ENCODE results near the gene GPR32.
"Not testable (repeated sequence)": the region's sequence is repeated elsewhere in the genome, so short reads cannot be mapped to it uniquely, and the experiment has no call there.

The GPR32 gene, protein sequence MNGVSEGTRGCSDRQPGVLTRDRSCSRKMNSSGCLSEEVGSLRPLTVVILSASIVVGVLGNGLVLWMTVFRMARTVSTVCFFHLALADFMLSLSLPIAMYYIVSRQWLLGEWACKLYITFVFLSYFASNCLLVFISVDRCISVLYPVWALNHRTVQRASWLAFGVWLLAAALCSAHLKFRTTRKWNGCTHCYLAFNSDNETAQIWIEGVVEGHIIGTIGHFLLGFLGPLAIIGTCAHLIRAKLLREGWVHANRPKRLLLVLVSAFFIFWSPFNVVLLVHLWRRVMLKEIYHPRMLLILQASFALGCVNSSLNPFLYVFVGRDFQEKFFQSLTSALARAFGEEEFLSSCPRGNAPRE

GRCh38 chr19:50770164-50770563 is at the start of gene GPR32:
TSS of gene GPR32 (plus strand) at chr19:50770464. CDS start at chr19:50770601, 137 bp downstream.
- DNase-seq, result not testable (repeated sequence)

DNA sequence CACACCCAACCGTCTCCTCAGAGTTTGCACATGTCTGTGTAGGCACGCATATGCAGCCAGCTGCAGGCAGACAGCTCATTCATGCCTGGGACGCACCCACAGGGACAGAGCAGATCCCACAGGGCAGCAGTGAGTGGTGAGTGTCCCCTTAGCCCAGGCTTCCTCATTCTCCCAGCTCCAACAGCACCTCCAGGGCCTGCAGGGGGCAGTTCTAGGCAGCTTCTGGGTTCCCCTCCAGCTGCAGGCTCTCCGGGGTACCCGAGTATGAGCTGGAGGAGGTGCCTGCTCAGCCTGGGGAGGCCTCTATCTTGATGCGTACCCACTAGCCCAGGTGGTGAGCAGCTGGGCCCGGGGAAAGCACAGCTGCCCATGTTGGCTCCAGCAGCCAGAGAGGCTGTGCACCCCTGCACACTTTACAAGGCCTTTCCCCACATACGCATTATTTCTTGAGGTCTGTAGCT is 49.3 kb upstream of the GPR32 start:
- DNase-seq, result no peak

DNA sequence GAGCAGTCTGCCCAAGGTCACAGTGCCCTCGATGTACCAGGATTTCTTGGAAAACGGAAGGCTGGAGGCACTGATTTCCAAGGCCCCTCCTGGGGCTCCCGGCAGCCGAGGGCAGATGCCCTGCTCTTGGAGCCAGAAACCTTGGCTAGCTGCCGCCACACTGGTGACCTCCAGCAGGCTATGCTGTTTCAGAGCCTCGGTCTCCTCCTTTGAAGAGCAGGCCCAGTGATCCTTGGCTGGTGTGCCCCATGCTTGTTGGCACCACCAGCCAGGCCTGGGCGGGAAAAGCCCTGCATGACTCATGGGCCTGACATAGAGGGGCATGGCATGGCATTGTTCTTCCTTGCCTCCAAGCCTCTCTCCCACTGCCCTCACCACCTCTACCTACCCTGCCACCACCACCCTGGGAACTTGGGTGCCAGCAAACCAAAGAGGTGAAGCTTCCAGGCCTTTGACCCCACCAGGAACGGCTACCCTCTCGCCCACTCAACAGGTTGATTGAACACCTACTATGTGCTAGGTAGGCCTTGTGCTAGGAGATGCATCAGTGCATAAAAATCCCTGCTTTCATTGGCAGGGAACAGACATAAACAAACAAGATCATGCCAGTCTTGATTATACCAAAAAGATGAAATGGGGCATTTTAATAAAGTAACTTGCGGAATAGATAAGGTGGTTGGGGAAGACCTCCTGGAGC is 48.7 kb upstream of the GPR32 start:
- DNase-seq, result no peak

- no peak for DNase-seq
Observed at GRCh38 chr19:50722201-50723013, 47.9 kb upstream of the GPR32 start.

DNA sequence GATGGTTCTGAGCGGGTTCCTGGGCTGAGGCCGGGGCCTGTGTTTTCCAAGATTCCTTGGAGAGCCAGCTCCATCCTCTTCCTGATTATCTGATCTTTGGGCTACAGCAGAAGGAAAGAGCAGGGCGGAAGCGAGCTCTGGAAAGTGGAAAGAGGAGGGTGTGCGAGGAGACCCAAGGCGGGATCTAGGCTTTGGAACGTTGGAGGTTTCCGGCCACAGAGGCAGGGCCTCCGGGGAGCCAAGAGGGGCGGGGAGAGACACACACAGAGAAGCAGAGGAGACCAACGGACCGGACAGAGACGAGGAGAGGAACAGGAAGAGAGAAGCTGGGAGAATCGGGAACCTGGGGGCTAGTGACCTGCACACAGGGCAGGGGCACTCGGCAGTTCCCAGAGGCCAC is 47.2 kb upstream of the GPR32 start, which contains the start of gene CLEC11A:
Gene CLEC11A, plus strand, starts transcription at position 296 of the 400 bp plus-strand sequence. CDS start 162 bp downstream, outside the sequence.
- DNase-seq, result no peak

DNA sequence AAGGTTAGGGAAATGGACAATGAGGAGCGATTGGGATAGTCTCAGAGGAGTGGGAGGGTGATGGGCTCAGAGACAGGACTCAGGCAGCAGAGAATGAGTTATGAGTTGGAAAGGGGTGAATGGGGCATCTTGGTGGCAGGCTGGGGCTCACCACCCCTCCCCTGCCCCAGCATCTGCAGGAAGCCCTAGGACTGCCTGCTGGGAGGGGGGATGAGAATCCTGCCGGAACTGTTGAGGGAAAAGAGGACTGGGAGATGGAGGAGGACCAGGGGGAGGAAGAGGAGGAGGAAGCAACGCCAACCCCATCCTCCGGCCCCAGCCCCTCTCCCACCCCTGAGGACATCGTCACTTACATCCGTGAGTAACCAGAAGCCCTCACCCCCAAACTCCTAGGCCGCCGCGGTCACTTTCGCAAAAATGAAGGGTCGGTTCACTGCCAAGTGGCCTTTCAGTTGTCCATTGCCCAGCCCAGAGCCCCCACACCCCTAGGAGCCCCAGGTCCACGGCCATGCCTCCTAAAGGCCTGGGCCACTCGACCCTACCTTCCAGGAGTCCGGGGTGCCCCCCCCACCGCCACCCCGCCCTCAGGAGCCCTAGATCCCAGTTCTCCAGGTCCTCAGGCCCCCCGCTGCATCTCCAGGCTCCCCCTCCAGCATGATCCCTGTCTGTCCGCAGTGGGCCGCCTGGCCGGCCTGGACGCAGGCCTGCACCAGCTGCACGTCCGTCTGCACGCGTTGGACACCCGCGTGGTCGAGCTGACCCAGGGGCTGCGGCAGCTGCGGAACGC is 46.3 kb upstream of the GPR32 start:
- no peak for DNase-seq

DNA sequence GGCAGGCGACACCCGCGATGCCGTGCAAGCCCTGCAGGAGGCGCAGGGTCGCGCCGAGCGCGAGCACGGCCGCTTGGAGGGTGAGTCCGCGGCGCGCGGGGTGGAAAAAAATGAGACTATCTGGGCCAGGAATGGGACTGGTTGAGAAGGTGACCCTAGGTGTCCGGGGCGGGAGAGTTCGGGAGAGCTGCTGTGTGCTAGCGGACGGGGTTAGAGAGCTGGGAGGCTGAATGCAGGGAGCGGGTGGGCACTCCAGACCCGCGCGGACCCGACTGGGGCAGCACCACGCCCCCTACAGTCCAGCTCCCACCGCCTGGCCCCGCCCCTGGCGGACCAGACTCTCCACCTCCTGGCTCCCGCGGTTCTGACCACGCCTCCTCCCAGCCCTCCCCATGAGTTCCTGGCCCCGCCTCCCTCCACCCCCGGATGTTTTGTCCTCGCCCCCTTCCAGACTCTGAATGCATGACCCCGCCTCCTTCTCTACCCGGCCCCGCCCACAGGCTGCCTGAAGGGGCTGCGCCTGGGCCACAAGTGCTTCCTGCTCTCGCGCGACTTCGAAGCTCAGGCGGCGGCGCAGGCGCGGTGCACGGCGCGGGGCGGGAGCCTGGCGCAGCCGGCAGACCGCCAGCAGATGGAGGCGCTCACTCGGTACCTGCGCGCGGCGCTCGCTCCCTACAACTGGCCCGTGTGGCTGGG is 45.6 kb upstream of the GPR32 start:
- DNase-seq, result no peak

GRCh38 chr19:50725218-50725910 is 44.9 kb upstream of the GPR32 start:
- no peak for DNase-seq

DNA sequence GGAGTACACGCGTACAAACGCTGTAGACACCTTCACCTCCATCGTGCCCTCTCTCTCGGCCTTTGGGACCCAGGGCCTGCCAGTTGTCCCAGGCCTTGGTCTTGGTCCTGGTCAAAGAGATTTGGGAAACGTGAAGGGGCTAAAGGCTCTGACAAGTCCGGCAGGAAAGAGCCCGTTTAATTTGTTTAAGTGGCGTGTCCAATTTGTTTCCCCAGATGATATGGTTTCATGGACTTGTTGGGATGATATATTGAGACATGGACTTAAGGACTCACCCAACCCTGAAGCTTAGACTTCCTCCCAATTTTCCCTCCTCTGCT is 44.4 kb upstream of the GPR32 start:
- no peak for DNase-seq

DNA sequence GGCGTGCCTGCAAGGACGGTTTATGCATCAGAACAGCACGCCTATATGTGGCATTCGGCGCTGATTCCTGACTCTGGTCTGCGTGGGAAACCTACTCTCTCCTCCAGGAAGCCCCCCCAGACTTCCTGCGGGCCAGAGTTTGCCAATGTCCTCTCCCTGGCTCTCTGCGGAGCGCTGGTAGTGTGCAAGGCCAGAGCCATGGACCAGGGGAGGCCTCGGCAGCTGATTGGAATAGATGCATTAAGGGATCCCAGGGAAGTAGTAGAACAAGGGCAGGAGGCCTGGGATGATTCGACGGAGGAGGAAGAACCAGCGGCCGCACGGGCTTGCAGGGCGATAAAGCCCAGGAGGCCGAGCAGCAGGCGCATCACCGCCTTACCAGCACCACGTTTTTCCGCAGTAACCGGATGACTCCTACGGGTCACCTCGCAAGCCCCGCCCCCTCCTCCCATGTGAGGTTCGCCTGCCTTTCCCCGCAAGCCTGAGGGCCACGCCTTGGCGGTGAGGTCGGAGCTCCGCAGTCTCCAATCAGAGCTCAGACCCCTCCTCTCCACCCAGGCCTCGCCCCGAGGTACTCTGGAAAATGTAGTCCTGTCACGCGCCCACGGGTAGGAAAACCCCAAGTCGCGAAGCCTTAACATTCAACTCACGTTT is 42.1 kb upstream of the GPR32 start:
- DNase-seq, result no peak

DNA sequence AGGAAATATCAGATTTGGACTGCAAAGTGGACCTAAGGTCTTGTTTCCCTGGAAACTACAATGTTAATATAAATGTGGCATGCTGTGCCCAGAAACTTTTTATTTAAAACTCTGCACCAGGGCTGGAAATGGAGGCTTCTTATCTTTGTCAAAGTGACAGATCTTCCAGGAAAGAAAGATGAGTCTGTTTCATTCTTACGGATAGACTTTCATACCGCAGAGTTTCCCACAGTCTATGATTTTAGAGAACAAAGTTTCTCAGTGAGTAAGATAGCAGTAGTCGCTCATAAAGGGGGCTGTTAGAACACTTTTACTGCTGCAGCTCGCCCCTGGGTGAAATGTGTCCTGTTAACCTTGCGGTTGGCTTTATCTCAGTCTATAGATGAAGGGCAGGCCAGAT is 40.4 kb upstream of the GPR32 start:
- DNase-seq, result no peak

DNA sequence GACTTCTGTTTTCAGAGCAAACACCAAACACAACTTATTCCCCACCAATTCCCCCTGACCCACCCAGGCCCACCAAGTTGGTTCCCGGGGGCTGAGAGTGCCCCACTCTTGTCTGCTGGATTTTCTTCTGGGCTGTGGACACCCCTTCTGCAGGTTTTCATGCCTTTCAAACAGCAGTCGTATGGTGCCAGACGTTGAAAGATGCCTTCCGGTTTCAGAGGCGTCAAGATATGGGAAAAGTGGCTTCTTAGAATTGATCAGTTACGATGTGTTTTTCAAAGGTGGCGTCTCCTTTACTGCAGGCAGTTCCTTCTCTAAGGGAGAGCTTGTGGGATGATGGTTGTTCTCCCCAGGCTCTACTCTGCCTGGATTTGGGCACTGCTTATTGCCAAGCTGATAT is 34.4 kb upstream of the GPR32 start:
- DNase-seq, result no peak

DNA sequence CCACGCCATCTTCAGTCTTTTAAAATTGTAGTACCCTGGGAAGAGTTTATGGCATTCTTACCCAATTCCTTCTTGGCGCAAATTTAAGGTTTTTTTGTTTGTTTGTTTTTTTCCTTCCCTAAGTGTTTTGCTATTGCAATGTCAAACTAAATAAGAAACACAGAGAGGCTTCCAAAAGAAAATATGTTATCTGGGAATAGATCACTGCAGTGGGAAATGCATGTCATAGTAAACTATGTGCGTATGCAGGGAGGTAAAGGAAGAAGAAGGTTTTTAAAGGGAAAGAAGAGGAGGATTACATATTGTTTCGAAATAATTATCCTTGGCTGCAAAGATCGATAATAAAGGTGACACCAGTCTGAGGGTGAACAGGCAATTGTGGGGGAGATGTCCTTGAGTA is 33.9 kb upstream of the GPR32 start:
- no peak for DNase-seq

GRCh38 chr19:50739132-50739913 is 30.9 kb upstream of the GPR32 start:
- no peak for DNase-seq

GRCh38 chr19:50739914-50740426 is 30.3 kb upstream of the GPR32 start:
- DNase-seq, result no peak

GRCh38 chr19:50741179-50741933 is 28.9 kb upstream of the GPR32 start:
- no peak for DNase-seq

DNA sequence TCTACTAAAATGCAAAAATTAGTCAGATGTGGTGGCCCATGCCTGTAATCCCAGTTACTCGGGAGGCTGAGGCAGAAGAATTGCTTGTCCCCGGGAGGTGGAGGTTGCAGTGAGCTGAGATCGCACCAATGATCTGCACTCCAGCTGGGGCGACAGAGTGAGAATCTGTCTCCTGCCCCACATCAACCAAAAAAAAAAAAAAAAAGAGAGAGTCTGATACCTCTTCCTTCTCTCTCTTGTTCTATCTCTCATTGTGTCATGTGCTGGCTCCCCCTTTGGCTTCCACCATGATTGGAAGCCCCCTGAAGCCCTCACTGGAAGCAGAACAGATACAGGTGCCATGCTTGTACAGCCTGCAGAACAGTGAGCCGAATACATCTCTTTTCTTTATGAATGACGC is 26.7 kb upstream of the GPR32 start:
- DNase-seq, result no peak

DNA sequence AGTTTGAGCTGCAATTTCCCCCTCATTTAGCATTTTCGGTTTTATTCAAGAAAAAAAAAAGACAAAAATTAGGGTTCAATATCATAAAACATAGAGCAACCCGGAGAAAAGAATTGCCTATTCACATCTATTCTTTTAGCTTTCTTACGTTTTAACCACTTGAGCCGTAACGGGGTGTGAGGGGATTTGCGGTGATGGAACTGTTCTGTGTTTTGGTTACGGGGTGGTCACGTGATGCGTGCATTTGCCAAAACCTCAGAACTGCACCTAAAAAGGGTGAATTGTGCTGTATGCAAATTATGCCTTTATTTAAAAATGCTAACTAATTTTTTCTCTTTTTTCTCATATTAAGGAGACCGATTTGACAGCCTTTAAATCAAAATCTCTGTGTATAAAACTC is 25.0 kb upstream of the GPR32 start:
- DNase-seq, result no peak

DNA sequence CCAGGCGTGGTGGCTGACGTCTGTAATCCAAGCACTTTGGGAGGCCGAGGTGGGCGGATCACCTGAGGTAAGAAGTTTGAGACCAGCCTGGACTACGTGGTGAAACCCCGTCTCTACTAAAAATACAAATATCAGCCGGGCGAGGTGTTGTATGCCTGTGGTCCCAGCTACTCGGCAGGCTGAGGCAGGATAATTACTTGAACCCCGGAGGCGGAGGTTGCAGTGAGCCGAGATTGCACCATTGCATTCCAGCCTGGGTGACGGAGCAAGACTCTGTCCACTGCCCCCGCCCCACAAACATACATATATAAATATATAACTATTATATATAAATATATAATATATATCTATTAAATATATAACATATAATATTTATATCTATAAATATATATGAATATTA is 23.1 kb upstream of the GPR32 start:
- not testable (repeated sequence) for DNase-seq
